HG02973 (cell line): ENCODE results near the gene SUN1.
"Not testable (repeated sequence)": the region's sequence is repeated elsewhere in the genome, so short reads cannot be mapped to it uniquely, and the experiment has no call there.

Experiments
- ATAC-seq: cut with Tn5 transposase; IDR thresholded peaks from one replicate; pipeline ENCODE4 v1.9.1; 2021; ENCODE audit warnings: moderate library complexity; ENCODE audit not compliant: unreplicated experiment

Gene SUN1

GRCh38 chr7:916291-916941 lies 84.1 kb downstream of the SUN1 start:
- ATAC-seq = no peak

GRCh38 chr7:917255-918117 lies 85.2 kb downstream of the SUN1 start:
- no peak for ATAC-seq

GRCh38 chr7:918118-918425 lies 85.8 kb downstream of the SUN1 start:
- ATAC-seq = no peak

DNA sequence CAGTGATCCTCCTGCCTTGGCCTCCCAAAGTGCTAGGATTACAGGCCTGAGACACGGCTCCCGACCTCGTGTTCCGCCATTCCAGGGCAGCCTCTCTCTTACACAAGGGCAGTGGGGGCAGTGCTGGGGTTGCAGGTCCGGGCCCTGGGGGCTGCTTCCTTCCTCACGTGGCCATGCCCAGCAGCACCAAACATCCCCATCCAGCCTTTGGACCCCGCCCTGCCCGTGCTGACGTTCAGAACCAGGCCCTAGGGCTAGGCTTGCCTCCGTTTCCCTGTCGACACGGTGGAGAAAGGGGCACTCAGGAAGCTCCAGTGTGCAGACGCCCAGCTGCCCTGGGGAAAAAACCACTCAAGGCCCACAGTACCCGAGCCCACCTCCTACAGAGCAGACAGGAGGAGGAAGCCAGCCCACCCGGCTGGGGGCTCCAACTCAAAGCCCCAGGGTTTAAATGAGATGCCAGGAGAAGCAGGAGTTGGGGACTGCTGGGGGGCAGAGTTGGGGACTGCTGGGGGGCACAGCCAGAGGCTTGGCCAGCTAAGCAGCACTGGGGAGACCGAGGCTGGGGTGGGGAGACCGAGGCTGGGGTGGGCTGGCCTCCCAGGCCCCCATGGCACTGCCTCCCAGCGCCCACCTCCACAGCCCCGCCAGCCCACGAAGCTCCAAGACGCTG lies 86.3 kb downstream of the SUN1 start:
- no peak for ATAC-seq

DNA sequence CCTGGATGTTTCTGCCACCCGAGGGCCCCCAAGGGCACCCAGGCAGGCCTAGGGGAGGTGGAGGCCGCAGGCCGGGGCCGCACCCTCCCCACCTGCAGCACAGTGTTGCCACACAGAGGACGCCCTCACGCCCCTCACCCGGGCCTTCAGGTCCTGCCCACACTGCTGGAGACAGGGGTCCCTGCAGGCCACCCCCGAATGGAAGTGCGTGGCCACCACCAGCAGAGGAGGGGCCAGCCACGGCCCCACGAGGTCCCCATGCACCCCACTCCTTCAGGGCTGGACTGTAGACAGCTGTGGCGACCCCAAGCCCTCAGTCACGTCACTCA lies 86.8 kb downstream of the SUN1 start:
- no peak for ATAC-seq

GRCh38 chr7:919924-920341 lies 87.7 kb downstream of the SUN1 start:
- ATAC-seq = no peak

DNA sequence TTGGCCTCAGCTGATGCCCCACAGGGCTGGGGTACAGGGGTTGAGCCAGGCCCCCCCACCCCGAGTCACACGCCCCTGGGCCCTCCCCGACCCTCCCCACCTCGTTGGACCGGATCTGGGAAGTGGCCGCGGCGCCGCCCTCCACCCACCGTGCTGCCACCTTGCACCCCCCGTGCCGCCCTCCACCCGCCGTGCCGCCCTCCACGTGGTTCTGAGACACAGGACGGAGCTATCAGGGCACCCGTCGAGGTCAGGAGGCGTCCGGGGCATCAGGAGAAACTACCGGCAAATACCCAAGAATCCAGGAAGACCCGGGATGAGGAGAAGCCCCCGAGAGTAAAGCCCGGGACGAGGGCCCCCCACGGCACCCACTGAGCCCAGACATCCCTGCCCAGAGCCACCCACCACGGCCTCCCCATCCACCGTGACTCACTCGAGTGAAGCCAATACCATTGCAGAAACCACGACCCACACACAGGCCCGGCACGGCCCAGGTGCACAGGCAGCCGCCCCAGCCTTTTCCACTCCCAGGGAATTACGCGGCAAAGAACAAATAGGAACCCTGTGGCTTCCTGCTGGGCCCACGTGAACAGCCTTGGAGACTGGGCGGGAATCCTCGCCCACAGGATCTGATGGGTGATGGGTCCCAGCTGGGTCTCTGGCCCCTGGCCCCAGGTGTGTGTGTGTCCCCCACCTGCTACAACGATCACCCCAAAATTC lies 88.2 kb downstream of the SUN1 start:
- ATAC-seq = no peak

DNA sequence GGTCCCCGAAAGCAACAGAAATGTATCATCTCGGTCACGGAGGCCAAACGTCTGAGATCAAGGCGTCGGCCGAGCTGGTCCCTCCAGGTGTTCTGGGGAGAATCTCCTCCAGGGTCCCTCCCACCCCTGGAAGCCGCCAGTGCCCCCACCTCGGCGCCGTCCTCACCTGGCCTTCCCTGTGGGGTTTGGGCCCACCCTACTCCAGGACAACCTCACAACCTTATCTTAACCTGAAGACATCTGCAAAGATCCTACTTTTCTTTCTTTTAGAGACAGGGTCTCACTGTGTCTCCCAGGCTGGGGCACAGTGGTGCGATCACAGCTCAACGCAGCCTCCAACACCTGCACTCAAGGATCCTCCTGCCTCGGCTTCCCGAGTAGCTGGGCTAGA lies 88.8 kb downstream of the SUN1 start:
- no peak for ATAC-seq

GRCh38 chr7:921581-922333 lies 89.5 kb downstream of the SUN1 start:
- ATAC-seq = no peak

GRCh38 chr7:922334-923107 lies 90.2 kb downstream of the SUN1 start:
- no peak for ATAC-seq

GRCh38 chr7:923108-924041 lies 91.1 kb downstream of the SUN1 start:
- peak; percentile 67 for ATAC-seq

- ATAC-seq = not testable (repeated sequence)
These were observed 91.8 kb downstream of the SUN1 start for GRCh38 chr7:924042-924441.
